DMS53 treated with DMSO at 0.1 percent for 48 hours (cell line): ENCODE measurements around the gene ATP6V1A.
"Not testable (repeated sequence)": the region's sequence is repeated elsewhere in the genome, so short reads cannot be mapped to it uniquely, and the experiment has no call there.

Source experiments
- DNase-seq: peaks from one replicate; lab custom pipeline; 2025; ENCODE audit not compliant: unreplicated experiment; lab: John Stamatoyannopoulos, UW

Gene ATP6V1A

GRCh38 chr3:113819866-113820265, 73.0 kb downstream of the ATP6V1A start:
- no peak for DNase-seq

DNA sequence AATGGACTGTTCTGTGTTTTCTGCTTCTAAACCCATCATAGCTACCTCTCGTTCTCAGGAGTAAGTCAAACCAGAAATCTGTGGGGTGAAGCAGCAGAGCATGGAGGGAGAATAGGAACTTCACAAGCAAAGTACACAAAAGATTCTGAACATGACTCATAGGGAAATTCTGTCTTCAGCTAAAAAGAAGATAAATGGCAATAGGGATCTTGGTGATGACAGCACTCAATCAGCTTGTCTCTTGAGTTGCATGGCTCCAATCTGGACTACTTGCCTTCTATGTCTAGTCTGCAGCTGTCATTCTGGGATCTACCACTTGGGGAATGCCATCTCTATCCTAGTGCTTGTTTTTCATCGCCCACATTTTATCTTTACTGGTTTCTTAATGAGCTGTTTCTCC, 78.3 kb downstream of the ATP6V1A start:
- DNase-seq = no peak

DNA sequence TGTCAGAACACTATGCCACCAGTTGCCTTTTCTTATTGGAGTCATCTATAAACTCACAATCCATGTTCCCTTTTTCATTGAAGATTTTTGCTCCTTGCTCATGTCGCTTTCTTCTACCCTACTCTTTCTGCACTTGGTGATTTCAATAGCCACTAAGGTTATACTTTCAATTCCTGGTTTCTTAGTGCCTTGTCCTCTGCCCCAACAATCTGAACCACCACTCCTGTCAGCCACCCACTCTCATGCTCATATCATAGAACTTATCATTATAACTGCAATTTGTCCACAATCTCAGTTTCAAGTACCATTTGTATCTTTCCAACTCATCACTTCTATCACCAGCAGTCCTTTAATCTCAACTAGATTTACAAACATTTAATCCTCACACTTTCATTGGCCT, 81.8 kb downstream of the ATP6V1A start:
- no peak for DNase-seq

DNA sequence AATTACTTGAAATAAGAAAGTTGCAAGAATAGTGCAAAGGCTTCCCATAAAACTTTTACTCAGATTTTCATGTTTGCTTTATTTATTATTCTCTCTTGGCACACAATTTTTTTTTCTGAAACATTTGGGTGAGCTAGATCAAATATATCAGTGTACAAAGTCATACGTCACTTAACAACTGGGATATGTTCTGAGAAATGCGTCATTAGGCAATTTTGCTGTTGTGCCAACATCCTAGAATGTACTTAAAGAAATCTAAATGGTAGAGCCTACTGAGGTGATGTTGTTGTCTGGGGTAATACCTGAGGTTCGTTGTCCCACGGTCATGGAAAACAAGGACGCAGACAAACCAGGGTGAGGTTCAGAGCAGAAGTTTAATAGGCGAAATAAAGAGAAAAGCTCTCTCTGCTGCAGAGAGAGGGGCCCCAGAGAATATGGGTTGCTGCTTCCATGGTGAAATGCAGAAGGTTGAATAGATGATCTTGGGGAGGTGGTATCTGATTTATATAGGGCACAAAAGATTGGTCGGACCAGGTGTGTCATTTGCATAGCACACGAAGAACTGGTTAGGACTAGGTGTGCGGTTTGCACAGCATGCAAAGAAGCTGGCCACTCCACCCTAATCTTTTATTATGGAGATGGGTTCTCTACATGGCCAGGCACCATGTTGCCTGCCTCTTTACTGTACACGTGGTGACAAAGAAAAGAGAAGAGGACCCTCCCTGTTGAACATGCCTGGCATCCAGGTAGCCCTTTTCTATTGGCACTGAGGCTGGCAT, 82.9 kb downstream of the ATP6V1A start:
- DNase-seq = no peak

- DNase-seq = no peak
Observed at GRCh38 chr3:113831103-113831355, 84.2 kb downstream of the ATP6V1A start.

DNA sequence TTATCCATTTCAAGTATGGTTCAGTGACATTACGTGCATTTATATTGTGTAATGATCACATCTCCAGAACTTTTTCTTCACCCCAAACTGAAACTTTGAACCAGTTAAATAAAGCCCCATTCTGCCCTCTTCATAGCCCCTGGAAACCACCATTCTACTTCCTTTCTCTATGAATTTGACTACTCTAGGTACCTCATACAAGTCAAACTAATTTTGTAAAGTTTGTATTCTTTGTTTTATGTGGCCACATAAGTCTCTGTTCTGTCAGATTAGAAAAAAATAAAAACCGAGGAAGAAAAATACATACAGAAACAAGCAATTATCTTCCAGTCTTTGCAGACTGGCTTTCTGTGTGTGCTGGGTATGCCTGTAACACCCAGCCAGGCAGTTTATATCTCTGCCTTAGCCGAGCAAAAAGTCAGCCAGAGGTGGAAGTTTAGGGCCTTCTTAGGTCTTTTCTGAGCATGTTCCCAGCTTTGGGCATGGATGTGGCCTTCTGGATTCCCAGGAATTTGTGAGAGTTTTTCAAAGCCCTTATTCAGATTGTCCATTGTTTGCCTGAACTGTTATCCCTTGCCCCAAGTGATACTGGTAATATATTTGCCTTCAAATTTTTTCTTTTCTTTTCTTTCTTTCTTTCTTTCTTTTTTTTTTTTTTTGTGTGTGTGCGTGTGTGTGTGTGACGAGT, 85.8 kb downstream of the ATP6V1A start:
- DNase-seq = no peak

GRCh38 chr3:113834983-113835382, 88.1 kb downstream of the ATP6V1A start:
- no peak for DNase-seq

- DNase-seq = peak; percentile 76
Observed at GRCh38 chr3:113838631-113839209, 91.9 kb downstream of the ATP6V1A start, which contains the start of gene GRAMD1C. Gene GRAMD1C (plus strand): TSS chr3:113838788. CDS start chr3:113838910, 122 bp downstream.

GRCh38 chr3:113839551-113839950, 92.7 kb downstream of the ATP6V1A start:
- no peak for DNase-seq

- DNase-seq = peak; percentile 49
Observed at GRCh38 chr3:113844622-113845222, 97.9 kb downstream of the ATP6V1A start.

DNA sequence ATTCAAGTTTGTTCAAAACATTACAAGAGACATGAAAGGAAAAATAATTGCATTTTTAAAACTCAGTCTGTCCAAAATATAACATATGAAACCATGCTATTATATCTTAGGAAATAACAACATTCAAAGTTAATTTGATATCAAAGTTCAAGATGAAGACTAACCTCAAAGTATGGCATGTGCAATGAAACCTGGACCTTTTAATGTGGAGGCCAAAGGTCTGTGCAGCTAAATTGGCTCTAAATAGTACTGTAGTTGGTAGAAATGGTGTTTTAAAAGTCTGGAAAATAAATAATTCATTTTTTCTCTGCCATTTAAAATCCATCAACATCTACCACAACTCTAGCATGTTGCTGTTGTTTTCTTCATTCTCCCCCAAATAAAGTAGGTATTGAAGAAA, 100.4 kb downstream of the ATP6V1A start:
- DNase-seq = no peak

DNA sequence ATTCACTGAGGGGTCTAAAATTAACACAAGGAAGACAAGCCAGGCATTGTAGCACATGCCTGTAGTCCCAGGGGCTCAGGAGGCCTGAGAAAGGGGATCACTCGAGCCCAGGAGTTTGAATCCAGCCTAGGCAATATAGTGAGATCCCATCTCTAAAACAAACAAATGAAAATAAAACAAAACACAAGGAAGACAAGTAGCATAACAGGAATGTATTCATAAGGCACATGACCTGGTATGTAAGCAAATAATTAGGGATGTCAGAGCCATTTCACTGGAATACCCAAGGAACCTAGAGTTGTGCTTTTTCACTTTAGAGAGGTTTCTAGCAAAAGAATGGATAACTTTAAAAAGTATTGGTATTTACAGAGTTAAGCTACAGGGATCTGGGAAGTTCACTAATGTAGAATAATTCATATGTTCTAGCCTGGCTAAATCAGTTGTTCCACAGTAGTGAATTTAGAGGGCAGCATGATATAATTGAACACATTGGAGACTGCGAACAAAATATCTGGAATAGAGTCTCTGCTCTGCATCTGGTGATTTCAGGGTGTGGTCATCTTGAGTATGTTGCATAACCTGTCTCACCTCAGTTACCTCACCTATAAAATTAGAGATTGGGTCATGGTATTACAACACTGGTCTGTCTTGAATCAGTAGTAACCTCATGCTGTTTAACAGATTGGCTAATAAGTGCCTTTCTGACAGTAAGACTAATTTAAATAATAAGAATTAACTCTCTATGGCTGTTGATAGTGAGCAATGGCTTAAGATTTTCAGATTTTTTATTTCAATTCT, 101.0 kb downstream of the ATP6V1A start:
- no peak for DNase-seq

DNA sequence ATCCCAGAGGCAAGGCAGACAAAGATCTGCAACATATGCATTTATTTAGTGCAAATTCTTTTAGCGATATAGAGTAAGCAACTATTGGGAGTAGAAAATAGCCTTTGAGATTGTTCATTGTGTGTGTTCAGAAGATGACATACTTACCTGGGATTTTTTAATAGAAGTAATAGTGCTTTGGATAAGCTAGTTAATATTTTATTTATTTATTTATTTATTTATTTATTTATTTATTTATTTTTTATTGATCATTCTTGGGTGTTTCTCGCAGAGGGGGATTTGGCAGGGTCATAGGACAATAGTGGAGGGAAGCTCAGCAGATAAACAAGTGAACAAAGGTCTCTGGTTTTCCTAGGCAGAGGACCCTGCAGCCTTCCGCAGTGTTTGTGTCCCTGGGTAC, 102.2 kb downstream of the ATP6V1A start:
- not testable (repeated sequence) for DNase-seq

DNA sequence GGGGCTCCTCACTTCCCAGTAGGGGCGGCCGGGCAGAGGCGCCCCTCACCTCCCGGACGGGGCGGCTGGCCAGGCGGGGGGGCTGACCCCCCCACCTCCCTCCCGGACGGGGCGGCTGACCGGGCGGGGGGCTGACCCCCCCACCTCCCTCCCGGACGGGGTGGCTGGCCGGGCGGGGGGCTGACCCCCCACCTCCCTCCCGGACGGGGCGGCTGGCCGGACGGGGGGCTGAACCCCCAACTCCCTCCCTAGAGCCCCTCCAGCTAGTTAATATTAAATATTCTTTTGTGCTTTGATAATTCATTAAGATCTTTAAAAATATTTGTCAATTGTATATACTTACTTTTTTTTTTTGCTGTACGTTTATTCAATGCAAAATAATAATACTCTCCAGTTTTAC, 103.0 kb downstream of the ATP6V1A start:
- not testable (repeated sequence) for DNase-seq

DNA sequence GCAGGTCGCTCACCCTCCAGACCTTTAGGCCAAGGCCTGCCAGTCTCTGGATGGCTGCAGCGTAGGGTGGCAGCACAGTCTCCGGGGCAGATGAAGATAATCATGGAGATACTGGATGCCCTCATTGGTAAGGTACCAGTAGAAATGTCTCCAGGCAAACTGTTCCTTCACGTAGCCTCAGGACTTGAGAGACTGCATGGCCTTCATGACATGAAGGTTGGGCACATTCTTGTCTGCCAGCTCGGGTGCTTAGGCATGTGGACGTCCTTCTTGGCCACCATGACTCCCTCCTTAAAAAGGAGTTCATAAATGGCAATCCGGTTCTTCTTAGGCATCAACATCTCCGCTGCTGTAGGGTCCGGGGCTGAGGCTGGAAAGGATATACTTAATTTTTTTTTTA, 103.6 kb downstream of the ATP6V1A start:
- not testable (repeated sequence) for DNase-seq

DNA sequence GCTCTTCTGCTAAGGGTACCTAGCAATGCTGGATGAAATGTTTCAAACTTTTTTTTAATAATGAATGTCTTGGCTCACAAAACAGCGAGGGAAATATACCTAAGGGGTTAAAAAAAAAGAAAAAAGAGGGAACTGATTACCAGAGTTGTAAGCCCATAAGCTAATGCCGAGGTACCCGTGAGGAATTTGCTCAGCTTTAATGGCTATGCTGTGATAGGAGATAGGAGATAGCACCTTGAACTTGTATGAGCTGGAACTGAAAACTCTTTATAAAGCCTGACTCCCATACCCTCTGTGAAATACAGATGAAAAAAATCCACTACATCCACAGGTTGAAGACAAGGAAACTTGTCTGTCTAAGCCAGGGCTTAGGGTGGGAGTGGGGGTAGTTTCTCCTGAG, 105.7 kb downstream of the ATP6V1A start:
- no peak for DNase-seq
